Parietal lobe (tissue), 1 donor: ENCODE results near the gene GRAMD2B. TPM values are rescaled to one million over a fixed set of nuclear protein-coding genes. Genes with fewer than 3 reads are reported as not detected.

ENCODE experiments used
- total RNA-seq: library from RNA; depleted of rRNA; stranded (reverse); fragments of >200 nt; gene quantifications from one replicate; pipeline ENCODE4 v1.2.3, GENCODE V29; 2014

Gene GRAMD2B
- total RNA-seq: 5.3 TPM

GRCh38 chr5:126422994-126423788, at the start of gene GRAMD2B:
GRAMD2B (plus strand) TSS chr5:126423409; CDS start chr5:126423607, 198 bp downstream.

Other genes starting within 250 kb of the GRAMD2B start
- gene ALDH7A1, start 171.8 kb downstream of the GRAMD2B start, total RNA-seq: 64.2 TPM
- 70.4 TPM for gene PHAX, start 177.5 kb downstream of the GRAMD2B start, total RNA-seq